ENCODE data around the gene RND1. TPM values are rescaled to one million over a fixed set of nuclear protein-coding genes. Genes with fewer than 3 reads are reported as not detected.
A peak's percentile ranks its signal among the peaks of the same experiment; 100 is the strongest.

Gene RND1
- total and polyA plus RNA-seq, 2 of the 13 experiments (the other 11 are each of a cell fraction or from before 2014, with no cell fraction given): 1.8 to 1.9 TPM

DNA sequence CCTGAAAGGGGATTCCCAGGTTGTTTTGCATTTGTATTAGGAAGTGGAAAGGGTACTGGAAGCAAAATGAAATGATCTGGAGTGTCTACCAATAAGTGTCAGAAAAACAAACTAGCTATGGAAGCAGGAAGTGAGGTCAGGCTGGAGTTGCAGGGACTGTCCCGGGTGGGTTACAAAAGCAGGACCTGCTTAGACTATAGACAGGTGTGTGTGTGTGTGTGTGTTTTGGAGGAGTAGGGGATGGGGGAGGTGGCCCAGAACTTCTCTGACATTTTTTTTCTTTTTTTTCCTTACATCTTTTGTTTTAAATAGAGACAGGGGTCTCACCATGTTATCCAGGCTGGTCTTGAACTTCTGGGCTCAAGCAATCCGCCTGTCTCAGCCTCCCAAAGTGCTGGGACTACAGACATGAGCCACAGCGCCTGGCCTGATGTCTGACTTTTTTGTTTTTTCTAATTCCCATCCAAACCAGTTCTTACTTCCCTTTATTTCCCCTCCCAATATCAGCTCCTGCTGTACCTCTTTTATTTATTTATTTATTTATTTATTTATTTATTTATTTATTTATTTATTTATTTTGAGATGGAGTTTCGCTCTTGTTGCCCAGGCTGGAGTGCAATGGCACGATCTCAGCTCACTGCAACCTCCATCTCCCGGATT lies 512 bp upstream of the RND1 start (continued):
- no peak for TF ChIP-seq ZNF205 (CRISPR knock-in tag; IDR thresholded peaks at IDR 0.05)
- TF ChIP-seq TAF15 (IDR thresholded peaks at IDR 0.05; ENCODE audit: low read depth, low read length, poor library complexity, severe bottlenecking): no peak
- TF ChIP-seq STAG1 (CRISPR knock-in tag; IDR thresholded peaks at IDR 0.05): no peak
- TF ChIP-seq ZBTB7B (CRISPR knock-in tag; IDR thresholded peaks at IDR 0.05): peak; percentile 43; the same call in 1 of the 2 replicates
- TF ChIP-seq ATF1 (CRISPR knock-in tag; IDR thresholded peaks at IDR 0.05): no peak
- TF ChIP-seq SMARCE1 (IDR thresholded peaks at IDR 0.05; ENCODE audit: borderline replicate concordance): no peak
- TF ChIP-seq, protein P1, sequence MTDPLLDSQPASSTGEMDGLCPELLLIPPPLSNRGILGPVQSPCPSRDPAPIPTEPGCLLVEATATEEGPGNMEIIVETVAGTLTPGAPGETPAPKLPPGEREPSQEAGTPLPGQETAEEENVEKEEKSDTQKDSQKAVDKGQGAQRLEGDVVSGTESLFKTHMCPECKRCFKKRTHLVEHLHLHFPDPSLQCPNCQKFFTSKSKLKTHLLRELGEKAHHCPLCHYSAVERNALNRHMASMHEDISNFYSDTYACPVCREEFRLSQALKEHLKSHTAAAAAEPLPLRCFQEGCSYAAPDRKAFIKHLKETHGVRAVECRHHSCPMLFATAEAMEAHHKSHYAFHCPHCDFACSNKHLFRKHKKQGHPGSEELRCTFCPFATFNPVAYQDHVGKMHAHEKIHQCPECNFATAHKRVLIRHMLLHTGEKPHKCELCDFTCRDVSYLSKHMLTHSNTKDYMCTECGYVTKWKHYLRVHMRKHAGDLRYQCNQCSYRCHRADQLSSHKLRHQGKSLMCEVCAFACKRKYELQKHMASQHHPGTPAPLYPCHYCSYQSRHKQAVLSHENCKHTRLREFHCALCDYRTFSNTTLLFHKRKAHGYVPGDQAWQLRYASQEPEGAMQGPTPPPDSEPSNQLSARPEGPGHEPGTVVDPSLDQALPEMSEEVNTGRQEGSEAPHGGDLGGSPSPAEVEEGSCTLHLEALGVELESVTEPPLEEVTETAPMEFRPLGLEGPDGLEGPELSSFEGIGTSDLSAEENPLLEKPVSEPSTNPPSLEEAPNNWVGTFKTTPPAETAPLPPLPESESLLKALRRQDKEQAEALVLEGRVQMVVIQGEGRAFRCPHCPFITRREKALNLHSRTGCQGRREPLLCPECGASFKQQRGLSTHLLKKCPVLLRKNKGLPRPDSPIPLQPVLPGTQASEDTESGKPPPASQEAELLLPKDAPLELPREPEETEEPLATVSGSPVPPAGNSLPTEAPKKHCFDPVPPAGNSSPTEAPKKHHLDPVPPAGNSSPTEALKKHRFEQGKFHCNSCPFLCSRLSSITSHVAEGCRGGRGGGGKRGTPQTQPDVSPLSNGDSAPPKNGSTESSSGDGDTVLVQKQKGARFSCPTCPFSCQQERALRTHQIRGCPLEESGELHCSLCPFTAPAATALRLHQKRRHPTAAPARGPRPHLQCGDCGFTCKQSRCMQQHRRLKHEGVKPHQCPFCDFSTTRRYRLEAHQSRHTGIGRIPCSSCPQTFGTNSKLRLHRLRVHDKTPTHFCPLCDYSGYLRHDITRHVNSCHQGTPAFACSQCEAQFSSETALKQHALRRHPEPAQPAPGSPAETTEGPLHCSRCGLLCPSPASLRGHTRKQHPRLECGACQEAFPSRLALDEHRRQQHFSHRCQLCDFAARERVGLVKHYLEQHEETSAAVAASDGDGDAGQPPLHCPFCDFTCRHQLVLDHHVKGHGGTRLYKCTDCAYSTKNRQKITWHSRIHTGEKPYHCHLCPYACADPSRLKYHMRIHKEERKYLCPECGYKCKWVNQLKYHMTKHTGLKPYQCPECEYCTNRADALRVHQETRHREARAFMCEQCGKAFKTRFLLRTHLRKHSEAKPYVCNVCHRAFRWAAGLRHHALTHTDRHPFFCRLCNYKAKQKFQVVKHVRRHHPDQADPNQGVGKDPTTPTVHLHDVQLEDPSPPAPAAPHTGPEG (CRISPR knock-in tag; IDR thresholded peaks at IDR 0.05): no peak
- TF ChIP-seq ZNF281 (CRISPR knock-in tag; IDR thresholded peaks at IDR 0.05; ENCODE audit: borderline replicate concordance): no peak
- 0 out of 2 replicates have a peak, but pooled peaks have one; percentile 10 for TF ChIP-seq ZGPAT (CRISPR knock-in tag; IDR thresholded peaks at IDR 0.05)
- no peak for TF ChIP-seq ZNF598 (CRISPR knock-in tag; IDR thresholded peaks at IDR 0.05; ENCODE audit: borderline replicate concordance)
- no peak for TF ChIP-seq ZFP90 (CRISPR knock-in tag; IDR thresholded peaks at IDR 0.05; ENCODE audit: borderline replicate concordance)
- TF ChIP-seq, protein P2, sequence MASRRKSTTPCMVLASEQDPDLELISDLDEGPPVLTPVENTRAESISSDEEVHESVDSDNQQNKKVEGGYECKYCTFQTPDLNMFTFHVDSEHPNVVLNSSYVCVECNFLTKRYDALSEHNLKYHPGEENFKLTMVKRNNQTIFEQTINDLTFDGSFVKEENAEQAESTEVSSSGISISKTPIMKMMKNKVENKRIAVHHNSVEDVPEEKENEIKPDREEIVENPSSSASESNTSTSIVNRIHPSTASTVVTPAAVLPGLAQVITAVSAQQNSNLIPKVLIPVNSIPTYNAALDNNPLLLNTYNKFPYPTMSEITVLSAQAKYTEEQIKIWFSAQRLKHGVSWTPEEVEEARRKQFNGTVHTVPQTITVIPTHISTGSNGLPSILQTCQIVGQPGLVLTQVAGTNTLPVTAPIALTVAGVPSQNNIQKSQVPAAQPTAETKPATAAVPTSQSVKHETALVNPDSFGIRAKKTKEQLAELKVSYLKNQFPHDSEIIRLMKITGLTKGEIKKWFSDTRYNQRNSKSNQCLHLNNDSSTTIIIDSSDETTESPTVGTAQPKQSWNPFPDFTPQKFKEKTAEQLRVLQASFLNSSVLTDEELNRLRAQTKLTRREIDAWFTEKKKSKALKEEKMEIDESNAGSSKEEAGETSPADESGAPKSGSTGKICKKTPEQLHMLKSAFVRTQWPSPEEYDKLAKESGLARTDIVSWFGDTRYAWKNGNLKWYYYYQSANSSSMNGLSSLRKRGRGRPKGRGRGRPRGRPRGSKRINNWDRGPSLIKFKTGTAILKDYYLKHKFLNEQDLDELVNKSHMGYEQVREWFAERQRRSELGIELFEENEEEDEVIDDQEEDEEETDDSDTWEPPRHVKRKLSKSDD (CRISPR knock-in tag; IDR thresholded peaks at IDR 0.05; ENCODE audit: low read depth): no peak
- TF ChIP-seq ZSCAN29 (CRISPR knock-in tag; conservative IDR thresholded peaks at IDR 0.05): no peak

Data from HepG2 (cell line).